ENCODE results near the gene PLCB1.

Gene PLCB1

DNA sequence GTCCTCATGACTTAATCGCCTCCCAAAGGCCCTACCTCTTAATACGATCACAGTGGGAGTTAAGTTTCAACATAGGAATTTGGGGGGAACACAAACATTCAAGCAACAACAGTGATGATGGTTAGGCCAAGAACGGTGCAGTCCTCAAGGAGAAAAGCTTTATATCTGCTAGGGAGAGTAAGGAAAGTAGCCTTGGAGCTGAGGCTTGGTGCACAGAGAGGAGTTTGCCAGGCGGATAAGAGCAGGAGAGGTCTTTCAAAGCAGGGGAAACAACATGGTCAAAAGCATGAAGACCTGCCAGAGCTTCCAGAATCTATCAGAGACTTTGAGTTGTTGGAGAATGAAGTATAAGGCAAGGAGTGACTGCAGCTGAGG is 119.1 kb downstream of the PLCB1 start:
- TF ChIP-seq, protein P1, sequence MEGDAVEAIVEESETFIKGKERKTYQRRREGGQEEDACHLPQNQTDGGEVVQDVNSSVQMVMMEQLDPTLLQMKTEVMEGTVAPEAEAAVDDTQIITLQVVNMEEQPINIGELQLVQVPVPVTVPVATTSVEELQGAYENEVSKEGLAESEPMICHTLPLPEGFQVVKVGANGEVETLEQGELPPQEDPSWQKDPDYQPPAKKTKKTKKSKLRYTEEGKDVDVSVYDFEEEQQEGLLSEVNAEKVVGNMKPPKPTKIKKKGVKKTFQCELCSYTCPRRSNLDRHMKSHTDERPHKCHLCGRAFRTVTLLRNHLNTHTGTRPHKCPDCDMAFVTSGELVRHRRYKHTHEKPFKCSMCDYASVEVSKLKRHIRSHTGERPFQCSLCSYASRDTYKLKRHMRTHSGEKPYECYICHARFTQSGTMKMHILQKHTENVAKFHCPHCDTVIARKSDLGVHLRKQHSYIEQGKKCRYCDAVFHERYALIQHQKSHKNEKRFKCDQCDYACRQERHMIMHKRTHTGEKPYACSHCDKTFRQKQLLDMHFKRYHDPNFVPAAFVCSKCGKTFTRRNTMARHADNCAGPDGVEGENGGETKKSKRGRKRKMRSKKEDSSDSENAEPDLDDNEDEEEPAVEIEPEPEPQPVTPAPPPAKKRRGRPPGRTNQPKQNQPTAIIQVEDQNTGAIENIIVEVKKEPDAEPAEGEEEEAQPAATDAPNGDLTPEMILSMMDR (IDR thresholded peaks at IDR 0.05): no peak

DNA sequence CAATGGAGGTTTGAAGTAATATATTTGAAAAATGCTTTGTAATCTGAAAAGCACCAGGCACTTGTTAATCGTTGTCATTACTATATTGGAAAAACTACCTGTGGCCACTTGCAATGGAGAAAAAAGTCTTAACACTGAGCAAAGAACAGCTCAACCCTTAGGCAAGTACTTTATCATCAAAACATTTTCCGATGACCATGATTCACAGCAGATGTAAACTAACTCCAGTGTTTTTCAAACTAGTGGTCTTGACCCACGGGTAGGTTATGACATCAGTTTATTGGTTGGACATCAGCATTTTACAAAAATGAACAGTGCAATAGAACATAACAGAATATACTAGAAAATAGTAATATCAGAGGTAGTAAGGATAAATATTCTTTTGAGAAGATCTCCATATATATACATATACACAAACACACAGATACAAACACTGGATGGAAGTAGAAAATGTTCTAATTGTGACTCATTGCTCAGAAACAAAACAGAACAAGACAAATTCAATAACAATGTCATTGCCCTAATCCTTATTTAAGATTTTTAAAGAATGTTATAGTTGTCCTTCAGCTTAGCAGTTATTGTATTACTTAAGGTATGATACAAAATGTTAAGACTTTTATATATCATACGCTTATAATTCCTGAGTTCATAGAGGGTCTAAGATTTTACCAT is 123.0 kb downstream of the PLCB1 start:
- TF ChIP-seq, protein P1 (IDR thresholded peaks at IDR 0.05): no peak

DNA sequence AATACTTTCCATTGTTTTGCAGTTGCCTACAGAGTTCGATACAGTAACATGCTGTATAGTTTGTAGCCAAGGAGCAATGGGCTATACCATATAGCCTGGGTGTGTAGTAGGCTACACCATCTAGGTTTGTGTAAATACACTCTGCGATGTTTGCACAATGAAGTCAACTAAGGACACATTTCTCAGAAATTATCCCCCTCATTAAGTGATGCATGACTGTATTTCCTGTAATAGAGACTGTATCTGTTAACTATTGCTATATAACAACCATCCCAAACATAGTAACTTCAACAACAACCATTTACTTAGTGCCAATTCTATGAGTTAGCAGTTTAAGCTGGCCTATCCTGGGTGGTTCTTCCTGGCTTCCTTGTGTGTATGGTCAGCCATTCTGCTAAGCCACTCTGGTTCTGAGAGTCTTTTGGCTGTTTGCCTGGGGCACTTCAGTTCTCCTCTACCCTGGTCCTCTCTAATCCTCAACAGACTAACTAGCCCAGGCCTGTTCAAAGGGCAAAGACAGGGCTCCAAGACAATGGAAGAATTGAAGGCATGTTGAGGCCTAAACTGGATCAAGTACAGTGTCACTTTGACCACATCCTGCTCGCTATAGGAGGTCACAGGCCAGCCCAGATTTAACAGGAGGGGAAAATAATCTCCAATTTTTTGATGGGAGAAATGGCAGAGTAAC is 124.0 kb downstream of the PLCB1 start:
- TF ChIP-seq, protein P1 (IDR thresholded peaks at IDR 0.05): no peak

- TF ChIP-seq, protein P1 (IDR thresholded peaks at IDR 0.05): no peak
Measured at GRCh38 chr20:8260837-8261251, 128.8 kb downstream of the PLCB1 start.

DNA sequence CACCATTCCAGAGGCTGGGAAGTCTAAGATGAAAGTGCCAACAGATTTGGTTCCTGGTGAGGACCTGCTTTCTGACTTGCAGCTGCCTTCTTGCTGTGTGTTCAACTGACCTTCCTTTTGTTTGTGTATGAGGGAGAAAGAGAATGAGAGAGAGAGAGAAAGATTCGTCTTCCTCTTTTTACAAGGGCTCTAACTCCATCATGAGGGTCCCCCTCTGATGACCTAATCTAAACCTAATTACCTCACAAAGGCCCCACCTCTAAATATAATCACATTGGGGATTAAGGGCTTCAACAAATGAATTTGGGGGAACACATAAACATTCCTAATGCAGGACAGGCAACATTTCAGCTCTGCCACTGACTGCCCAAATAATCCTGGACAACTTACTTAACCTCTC is 130.7 kb downstream of the PLCB1 start:
- TF ChIP-seq, protein P1 (IDR thresholded peaks at IDR 0.05): no peak

GRCh38 chr20:8265588-8265987 is 133.5 kb downstream of the PLCB1 start:
- TF ChIP-seq, protein P1 (IDR thresholded peaks at IDR 0.05): no peak

- TF ChIP-seq, protein P1 (IDR thresholded peaks at IDR 0.05): no peak
Measured at GRCh38 chr20:8267009-8267408, 134.9 kb downstream of the PLCB1 start.

All from LNCAP (cell line).